ENCODE data around the gene SLC24A1.

The SLC24A1 gene

DNA sequence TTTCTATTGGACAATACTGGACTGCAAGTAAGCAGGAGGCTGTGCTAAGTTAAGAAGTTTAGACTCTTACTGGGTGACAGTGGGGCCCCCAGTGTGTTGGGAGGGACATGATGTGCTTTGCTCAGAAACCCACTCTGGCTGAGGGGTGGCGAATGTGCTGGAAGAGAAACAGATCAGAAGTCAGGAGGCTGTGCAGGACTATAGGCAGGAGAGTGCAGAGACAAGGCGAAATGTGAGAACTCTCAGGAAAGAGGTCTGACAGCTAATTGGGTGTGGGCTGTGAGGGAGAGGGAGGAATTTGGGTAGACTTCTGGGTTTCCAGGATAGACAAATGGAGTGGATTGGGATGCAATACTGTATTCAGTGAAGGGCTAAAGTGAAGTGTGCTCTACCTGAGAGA lies 12.0 kb downstream of the SLC24A1 start:
- H3K27me3 Mint-ChIP-seq = no peaks in the 10 kb centered on the region
- no peaks in the 10 kb centered on the region for H3K9me3 Mint-ChIP-seq
- H3K27ac Mint-ChIP-seq = no peak overlapping the region

DNA sequence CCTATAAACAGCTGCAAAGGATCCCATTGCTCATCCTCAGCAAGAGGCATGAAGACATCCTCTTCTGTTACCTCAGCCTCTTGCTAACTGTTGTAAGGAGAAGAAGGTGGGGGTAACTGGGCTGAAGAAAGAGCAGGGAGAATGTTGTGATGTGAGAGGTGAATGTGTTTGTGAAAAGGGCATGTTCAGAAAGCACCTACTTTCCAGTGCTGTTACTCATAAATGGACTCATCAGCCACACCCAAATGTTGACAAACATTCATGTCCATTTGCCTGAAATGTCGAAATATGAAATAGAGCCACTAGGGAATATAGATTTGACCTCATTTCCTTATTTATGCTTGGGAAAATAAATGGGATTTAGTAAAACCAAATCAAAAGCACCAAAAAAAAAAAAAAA lies 12.6 kb downstream of the SLC24A1 start:
- no peaks in the 10 kb centered on the region for H3K9me3 Mint-ChIP-seq
- H3K4me1 Mint-ChIP-seq = peaks cover 7% of the 10 kb centered on the region
- no peaks in the 10 kb centered on the region for H3K27me3 Mint-ChIP-seq
- H3K36me3 Mint-ChIP-seq = peaks cover 4% of the 10 kb centered on the region
- H3K27ac Mint-ChIP-seq = no peak overlapping the region
- H3K4me3 Mint-ChIP-seq = no peak overlapping the region

More for the DNA sequence above, 12.0 kb downstream of the SLC24A1 start:
- Mint-ChIP-seq H3K4me3 (no peak overlapping the region), H3K36me3 (peaks cover 5% of the 10 kb centered on the region), H3K4me1 (peaks cover 5% of the 10 kb centered on the region)

DNA sequence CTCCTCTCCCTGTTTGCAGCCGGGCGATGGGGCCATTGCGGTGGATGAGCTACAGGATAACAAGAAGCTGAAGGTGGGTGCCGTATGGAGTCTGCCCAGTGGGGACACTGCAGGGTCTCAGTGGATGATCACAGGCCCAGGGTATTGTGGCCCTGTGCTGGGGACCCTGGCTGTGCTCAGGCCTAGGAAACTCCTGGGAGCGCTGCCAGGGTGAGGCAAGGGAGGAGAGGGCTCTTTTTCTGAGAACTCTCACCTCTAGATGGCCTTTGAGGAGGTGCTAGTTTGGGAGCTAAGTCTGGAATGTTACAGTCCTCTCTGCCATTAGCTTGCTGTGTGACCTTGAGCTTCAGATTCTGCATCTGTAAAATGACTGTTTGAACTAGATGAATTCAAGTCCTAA lies 16.4 kb downstream of the SLC24A1 start:
- no peaks in the 10 kb centered on the region for H3K36me3 Mint-ChIP-seq
- H3K27ac Mint-ChIP-seq = no peak overlapping the region
- no peaks in the 10 kb centered on the region for H3K27me3 Mint-ChIP-seq
- H3K9me3 Mint-ChIP-seq = no peaks in the 10 kb centered on the region
- peaks cover 7% of the 10 kb centered on the region for H3K4me1 Mint-ChIP-seq
- H3K4me3 Mint-ChIP-seq = no peak overlapping the region

DNA sequence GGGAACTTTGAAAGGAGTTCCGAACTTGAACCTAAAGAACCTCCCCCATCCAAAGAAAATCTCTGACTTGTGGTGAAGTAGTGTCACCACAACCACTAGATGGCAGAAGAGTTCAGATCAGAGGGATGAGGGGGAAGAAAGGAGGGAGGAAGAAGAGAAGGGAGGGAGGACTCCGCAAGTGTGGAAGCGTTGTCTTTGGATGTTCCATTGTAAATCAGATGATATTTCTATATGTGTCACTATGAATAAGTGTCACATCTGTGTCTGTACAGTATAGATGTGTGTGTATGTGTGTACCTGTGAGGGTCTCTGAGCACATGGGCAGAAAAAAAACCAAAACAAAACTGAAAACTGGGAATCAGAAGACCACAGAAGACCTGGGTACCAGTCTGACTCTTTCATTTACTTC lies 16.9 kb downstream of the SLC24A1 start:
- Mint-ChIP-seq H3K9me3 (no peaks in the 10 kb centered on the region), H3K27me3 (no peaks in the 10 kb centered on the region), H3K4me3 (no peak overlapping the region), H3K36me3 (no peaks in the 10 kb centered on the region), H3K4me1 (peaks cover 7% of the 10 kb centered on the region), H3K27ac (no peak overlapping the region)

DNA sequence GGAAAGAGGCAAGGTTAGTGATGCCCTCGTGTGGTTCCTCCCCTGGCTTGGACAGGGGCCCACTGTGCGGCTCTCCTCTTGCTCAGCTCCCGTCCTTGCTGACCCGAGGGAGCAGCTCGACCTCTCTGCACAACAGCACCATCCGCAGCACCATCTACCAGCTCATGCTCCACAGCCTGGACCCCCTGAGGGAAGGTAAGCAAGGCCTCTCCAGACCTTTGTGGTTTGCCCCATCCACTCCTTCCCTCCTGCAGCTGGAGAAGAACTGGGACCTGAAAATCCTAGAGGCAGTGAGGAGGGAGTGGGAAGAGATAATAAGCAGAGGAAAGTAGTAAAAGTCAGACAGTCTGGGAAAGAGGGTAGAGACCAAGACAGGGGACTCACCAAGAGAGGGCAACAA lies 17.8 kb downstream of the SLC24A1 start:
- Mint-ChIP-seq H3K36me3 (no peaks in the 10 kb centered on the region), H3K9me3 (no peaks in the 10 kb centered on the region), H3K27me3 (no peaks in the 10 kb centered on the region), H3K27ac (no peak overlapping the region), H3K4me3 (no peak overlapping the region), H3K4me1 (peaks cover 7% of the 10 kb centered on the region)

DNA sequence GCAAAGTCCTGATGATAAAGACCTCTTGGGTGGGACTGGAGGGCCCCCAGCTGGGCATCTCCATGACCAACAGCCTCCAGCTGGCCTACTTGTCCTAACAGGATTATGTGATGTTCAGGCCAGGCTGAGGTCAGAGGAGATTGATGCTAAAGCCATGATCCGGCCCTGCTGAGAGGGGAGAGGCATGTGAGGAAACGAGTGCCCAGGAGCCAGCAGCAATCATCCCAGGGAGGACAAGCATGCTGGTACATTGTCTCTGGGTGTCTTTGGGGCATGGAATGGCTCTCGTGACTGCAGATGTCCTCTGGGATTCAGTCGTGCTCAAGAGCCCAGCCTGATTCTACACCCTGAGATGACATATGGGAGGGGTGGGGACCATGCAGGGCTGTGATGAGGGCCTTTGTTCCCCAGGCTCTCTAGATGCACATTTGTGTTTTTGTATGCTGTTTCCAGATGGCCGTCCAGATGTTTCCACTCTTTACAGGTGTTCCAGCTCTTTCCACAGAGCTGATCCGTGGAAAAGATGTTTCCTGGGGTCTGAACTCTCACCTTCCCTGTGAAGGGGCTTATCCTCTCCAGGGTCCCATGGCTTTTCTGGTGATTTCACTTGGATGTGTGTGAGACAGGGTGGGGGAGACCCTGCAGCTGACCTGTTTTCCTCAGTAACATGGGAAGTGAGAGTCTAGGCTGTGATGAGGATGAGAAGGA lies 20.2 kb downstream of the SLC24A1 start:
- Mint-ChIP-seq H3K4me3 (no peak overlapping the region), H3K9me3 (no peaks in the 10 kb centered on the region), H3K27me3 (no peaks in the 10 kb centered on the region), H3K4me1 (peaks cover 7% of the 10 kb centered on the region), H3K27ac (no peak overlapping the region), H3K36me3 (peaks cover under 1% of the 10 kb centered on the region)

DNA sequence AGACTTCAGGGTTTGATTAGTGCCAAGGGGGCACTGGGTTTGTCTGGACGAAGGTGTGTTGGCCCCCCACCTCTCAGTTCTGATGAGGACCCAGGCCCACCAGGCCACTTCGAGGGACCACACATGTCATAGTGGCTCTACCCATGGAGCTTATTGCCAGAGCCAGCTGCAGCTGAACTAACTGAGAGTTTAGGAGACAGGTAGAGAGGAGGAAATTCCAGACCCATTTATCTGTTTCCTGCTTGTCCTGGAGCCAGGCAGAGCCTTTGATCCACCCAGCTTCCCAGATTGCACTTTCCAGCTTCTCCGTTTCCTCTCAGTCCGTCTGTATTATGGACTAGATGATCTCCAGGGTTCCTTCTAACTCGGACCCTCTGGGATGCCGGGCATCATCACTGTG lies 20.9 kb downstream of the SLC24A1 start:
- no peak overlapping the region for H3K4me3 Mint-ChIP-seq
- H3K9me3 Mint-ChIP-seq = no peaks in the 10 kb centered on the region
- H3K27me3 Mint-ChIP-seq = no peaks in the 10 kb centered on the region
- H3K36me3 Mint-ChIP-seq = peaks cover 1% of the 10 kb centered on the region
- H3K27ac Mint-ChIP-seq = no peak overlapping the region
- peaks cover 7% of the 10 kb centered on the region for H3K4me1 Mint-ChIP-seq

DNA sequence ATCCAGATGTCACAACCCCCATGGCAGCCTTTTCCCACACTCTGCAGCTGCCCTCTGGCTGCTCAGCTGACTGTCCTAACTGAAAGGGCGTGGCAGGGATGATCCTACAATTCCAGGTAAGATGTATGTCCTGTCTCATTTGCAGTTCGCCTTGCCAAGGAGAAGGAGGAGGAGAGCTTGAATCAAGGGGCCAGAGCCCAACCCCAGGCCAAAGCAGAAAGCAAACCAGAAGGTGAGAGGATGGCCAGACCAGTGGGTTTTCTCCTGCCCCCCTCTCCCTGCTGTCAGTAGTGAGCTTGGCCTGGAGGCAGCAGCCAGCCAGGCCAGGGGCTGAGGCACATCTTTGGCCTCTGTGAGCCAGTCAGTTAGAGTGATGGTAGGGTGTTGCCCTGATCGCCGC lies 22.5 kb downstream of the SLC24A1 start:
- H3K9me3 Mint-ChIP-seq = no peaks in the 10 kb centered on the region
- peaks cover 1% of the 10 kb centered on the region for H3K36me3 Mint-ChIP-seq
- no peak overlapping the region for H3K27ac Mint-ChIP-seq
- H3K4me3 Mint-ChIP-seq = no peak overlapping the region
- no peaks in the 10 kb centered on the region for H3K27me3 Mint-ChIP-seq
- no peaks in the 10 kb centered on the region for H3K4me1 Mint-ChIP-seq

DNA sequence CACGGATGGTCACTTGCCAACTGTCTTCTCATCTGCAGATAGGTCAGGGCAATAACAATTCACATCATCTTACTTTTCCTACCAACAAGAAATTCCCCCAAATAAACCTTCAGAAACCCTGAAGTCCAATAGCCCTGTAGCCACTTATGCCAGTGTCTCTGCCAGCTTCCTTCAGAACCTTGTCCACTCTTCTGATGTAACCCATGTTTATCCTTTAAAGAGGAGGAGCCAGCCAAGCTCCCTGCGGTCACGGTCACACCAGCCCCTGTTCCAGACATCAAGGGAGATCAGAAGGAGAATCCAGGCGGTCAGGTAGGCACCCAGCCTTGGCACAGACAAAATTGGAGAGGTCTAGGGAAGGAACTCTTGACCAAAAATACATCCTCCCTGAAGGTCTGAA lies 23.7 kb downstream of the SLC24A1 start:
- no peak overlapping the region for H3K27ac Mint-ChIP-seq
- peaks cover 1% of the 10 kb centered on the region for H3K36me3 Mint-ChIP-seq
- no peaks in the 10 kb centered on the region for H3K27me3 Mint-ChIP-seq
- H3K4me3 Mint-ChIP-seq = no peak overlapping the region
- no peaks in the 10 kb centered on the region for H3K9me3 Mint-ChIP-seq
- no peaks in the 10 kb centered on the region for H3K4me1 Mint-ChIP-seq

DNA sequence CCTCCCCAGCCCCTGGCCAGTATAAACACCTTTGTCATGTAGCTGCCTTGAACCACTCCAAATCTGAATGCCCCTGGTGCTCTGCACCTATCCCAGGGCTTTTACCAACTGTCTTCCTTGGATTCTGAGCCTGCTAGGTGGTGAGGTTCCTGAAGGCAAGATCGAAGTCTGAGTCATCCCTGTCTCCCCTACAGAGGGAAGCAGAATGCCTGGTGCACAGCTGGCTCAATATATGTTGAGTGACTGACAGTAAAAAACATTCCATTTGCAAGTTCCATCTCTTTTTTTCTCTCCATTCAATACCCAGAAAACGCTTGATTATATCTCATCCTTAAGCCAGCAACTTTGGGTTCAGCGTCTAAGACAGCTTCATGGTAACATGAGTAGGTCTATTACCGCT lies 24.7 kb downstream of the SLC24A1 start:
- H3K4me3 Mint-ChIP-seq = no peak overlapping the region
- H3K36me3 Mint-ChIP-seq = peaks cover 1% of the 10 kb centered on the region
- H3K9me3 Mint-ChIP-seq = no peaks in the 10 kb centered on the region
- H3K4me1 Mint-ChIP-seq = no peaks in the 10 kb centered on the region
- no peak overlapping the region for H3K27ac Mint-ChIP-seq
- no peaks in the 10 kb centered on the region for H3K27me3 Mint-ChIP-seq

DNA sequence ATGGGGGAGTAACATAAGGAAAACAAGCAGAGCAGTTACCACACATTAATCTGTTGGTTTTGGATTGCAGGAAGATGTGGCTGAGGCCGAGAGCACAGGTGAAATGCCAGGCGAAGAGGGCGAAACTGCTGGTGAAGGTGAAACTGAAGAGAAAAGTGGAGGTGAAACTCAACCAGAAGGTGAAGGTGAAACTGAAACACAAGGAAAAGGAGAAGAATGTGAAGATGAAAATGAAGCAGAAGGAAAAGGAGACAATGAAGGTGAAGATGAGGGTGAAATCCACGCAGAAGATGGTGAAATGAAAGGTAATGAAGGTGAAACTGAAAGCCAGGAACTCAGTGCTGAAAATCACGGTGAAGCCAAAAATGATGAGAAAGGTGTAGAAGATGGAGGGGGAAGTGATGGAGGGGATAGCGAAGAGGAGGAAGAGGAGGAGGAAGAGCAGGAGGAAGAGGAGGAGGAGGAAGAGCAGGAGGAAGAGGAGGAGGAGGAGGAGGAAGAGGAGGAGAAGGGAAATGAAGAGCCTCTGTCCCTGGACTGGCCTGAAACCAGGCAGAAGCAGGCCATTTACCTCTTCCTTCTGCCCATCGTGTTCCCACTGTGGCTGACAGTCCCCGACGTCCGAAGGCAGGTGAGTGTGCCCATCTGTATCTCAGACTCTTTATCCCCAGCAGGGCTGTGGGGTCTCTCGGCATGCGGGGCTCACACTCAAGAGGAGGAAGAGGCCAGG lies 28.7 kb downstream of the SLC24A1 start:
- H3K9me3 Mint-ChIP-seq = no peaks in the 10 kb centered on the region
- H3K36me3 Mint-ChIP-seq = peaks cover 8% of the 10 kb centered on the region
- H3K4me3 Mint-ChIP-seq = no peak overlapping the region
- no peaks in the 10 kb centered on the region for H3K4me1 Mint-ChIP-seq
- H3K27me3 Mint-ChIP-seq = no peaks in the 10 kb centered on the region
- H3K27ac Mint-ChIP-seq = no peak overlapping the region

DNA sequence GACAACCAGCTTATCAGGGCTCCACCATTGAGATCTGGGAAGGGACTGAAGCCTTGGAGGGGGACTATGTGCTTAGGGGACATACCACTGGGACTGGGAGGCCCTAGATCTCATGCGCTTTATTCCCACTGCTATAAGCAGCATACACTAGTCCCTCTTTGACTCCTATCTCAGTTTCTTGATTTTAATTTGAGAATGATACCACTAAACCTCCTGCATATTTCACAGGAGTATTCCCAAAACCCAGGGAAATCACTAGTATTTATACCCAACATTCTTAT lies 29.2 kb downstream of the SLC24A1 start:
- Mint-ChIP-seq H3K36me3 (peaks cover 8% of the 10 kb centered on the region), H3K27me3 (no peaks in the 10 kb centered on the region), H3K27ac (no peak overlapping the region), H3K4me3 (no peak overlapping the region), H3K4me1 (no peaks in the 10 kb centered on the region), H3K9me3 (no peaks in the 10 kb centered on the region)

DNA sequence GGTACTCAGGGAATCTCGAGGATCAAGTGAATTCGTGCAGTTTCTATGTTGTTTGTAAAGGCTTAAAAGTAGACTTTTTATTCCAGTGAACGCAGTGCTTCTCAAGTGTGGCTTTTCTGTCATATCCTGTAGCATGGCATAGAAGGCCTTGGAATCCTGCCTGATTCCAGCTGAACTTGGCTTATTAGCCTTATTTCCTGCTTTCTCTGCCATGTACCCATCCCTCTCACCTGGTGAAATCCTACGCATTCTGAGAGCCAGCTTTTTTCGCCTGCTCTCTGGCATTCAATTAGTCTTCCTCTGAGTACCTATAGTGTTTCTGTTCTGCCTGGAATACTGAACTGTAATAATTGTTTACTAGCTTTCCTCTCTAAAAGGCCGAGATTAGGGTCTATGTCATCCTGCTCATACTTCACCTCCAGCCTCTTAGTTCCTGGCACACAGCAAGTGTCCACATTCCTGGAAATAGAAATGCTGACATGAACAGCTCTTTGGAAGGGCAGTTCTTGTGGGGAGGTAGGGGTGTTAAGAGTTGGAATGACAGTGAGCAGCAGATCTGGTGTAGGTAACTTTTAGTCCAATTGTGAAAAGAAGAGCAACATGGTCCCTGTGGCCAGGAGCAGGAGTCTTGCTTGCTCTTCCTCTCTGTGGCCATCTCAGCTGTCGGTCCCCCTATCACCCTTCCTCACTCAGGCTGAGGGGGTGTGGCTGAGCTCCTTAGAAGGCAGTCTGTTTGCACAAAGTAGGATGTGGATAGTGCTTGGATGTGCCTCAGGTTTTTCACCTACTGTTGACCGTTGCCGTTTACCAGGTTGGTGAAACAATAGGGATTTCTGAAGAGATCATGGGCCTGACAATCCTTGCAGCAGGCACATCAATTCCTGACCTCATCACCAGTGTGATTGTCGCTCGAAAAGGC lies 30.4 kb downstream of the SLC24A1 start:
- no peak overlapping the region for H3K4me3 Mint-ChIP-seq
- H3K27me3 Mint-ChIP-seq = no peaks in the 10 kb centered on the region
- no peak overlapping the region for H3K27ac Mint-ChIP-seq
- no peaks in the 10 kb centered on the region for H3K4me1 Mint-ChIP-seq
- peaks cover 7% of the 10 kb centered on the region for H3K36me3 Mint-ChIP-seq
- no peaks in the 10 kb centered on the region for H3K9me3 Mint-ChIP-seq

DNA sequence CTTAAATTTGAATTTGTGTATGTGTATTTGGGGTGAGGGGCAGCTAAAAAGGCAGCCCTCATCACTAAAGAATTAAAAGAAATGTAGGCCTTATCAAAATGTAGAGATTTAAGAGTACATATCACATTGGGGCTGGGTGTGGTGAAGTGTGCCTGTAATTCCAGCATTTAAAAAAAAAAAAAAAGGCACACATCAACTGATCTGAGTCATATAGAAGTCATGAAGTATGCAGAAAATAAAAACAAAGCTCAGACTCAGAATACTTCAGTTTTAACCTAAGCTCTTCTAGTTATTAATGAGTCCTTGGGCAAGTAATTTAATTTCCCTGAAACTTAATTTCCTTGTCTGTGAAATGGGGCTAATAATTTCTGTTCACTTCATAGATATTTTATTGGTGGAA lies 31.6 kb downstream of the SLC24A1 start:
- H3K4me3 Mint-ChIP-seq = no peak overlapping the region
- H3K27me3 Mint-ChIP-seq = no peaks in the 10 kb centered on the region
- H3K9me3 Mint-ChIP-seq = no peaks in the 10 kb centered on the region
- H3K36me3 Mint-ChIP-seq = peaks cover 7% of the 10 kb centered on the region
- H3K4me1 Mint-ChIP-seq = no peaks in the 10 kb centered on the region
- H3K27ac Mint-ChIP-seq = peak overlapping the region; percentile 53

DNA sequence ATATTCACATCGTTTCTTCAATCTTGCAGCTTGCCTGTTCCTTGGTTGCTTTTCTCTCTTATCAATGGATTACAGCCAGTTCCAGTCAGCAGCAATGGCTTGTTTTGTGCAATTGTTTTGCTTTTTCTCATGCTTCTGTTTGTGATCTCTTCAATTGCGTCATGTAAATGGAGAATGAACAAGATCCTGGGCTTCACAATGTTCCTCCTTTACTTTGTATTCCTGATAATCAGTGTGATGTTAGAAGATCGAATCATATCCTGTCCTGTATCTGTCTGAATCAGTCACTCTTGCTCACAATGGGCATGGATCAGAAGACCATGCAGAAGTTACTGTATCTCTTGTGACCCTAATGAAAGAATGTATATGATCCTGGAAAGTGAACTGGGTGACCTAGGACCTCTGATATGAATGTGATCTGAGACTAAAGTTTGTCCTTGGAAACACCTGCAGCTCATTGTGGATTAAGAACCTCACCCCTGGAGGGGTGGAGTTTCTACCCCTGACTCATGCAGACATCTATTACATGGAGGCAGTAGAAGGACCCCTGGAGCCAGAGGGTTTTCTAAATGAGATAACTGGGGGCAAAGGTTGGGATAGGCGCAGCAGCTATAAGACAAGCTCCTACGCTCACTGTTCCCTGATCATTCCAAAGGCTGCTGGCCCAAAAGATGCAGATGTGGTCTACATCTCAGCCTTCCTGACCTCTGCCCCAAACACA lies 32.2 kb downstream of the SLC24A1 start:
- H3K9me3 Mint-ChIP-seq = no peaks in the 10 kb centered on the region
- H3K4me1 Mint-ChIP-seq = no peaks in the 10 kb centered on the region
- peak overlapping the region; percentile 56 for H3K27ac Mint-ChIP-seq
- peaks cover 9% of the 10 kb centered on the region for H3K36me3 Mint-ChIP-seq
- H3K27me3 Mint-ChIP-seq = no peaks in the 10 kb centered on the region
- no peak overlapping the region for H3K4me3 Mint-ChIP-seq
